Left renal cortex interstitium (tissue), 4 donors: Measurements from ENCODE around the gene OR10A6. TPM values are rescaled to one million over a fixed set of nuclear protein-coding genes. Genes with fewer than 3 reads are reported as not detected.

Experiments
- DNase-seq, 4 donors: peaks; one replicate each; pipeline ENCODE4 v3.0.0-alpha.2; 2013; ENCODE audit warnings: low read depth in 4 of 4, low spot score in 2 of 4, missing footprints in 1 of 4
- polyA plus RNA-seq, 4 donors: library from polyadenylated mRNA; unstranded; fragments of 120-200 nt; gene quantifications; one replicate each; pipeline ENCODE4 v1.2.1, GENCODE V29; 2013; ENCODE audit not compliant: insufficient read length in 4 of 4

The OR10A6 gene
- polyA plus RNA-seq: under 1 TPM in 2 of 4 donors, not detected in 2; 0.03 TPM

DNA sequence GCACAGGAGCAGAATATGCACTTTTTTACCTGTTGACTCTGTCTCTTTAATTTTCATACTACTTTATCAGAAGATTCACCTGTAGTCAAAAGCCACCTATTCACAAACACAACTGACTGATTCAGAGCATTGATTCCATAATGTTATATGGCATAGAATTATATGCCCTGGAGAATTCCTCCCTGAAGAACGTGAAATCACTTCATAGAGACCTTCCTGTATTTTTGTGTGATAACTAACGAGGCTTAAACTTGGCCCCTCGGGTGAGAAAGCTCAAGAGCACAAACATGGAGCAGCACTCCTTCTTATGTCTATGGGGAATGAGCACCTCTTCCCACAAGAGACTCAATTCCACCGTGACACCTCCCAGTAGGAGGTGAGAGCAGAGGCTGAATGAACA is at the start of gene OR10A6:
Gene OR10A6 (minus strand): TSS at position 101 of the 400 bp plus-strand sequence. CDS start 2,606 bp downstream, outside the sequence.
- DNase-seq: no peak

DNA sequence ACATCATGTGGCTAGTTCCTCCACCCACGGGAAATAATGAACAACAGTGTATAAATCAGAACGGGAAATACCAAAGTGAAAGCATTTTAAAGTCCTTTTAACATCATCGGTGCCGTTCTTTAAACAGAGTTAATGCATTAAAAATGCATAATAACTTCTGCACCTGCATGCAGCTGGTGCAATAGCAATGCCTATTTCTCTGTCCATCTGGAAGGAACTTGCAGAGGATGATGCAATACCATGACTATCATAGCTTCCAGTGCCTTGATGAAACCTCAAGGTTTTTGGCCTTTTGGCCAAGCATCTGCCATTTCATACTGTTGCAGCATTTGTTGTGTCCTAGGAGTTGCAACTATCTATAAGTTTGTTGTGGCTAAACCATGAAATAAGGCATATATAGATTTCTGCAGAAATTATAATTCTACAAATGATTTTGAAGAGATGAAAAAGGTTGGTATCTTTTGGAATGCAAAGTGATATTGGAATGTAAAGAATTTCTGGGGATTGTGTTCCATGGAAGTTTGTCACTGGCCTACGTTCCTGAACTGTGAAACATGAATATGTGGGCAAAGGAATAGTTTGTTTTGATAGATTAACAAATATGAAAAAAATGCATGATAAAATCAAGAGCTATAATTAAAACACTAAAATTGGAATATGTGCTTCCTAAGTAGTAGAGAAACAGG is 46.3 kb upstream of the OR10A6 start:
- DNase-seq: no peak

DNA sequence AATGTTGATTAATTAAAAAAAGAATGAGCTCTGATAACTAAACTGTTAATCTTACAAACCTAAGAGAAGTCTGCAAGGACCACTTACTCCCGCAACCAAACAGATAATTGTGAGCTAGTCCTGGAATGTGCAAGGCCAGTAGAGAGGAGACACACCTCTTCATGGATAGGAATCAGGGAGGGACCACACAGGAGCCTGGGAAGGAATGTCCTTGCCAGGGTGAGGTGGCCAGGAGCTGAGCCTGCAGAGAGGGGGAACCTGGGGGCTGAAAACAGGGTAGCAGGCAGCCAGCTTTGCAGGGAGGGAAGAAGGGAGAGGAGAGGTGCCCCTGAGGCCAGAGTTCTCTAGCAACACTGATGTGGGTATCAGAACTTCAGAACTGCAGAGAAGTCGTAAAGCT is 43.6 kb upstream of the OR10A6 start:
- no peak for DNase-seq

GRCh38 chr11:7973011-7973410 is 41.9 kb upstream of the OR10A6 start:
- DNase-seq: no peak

DNA sequence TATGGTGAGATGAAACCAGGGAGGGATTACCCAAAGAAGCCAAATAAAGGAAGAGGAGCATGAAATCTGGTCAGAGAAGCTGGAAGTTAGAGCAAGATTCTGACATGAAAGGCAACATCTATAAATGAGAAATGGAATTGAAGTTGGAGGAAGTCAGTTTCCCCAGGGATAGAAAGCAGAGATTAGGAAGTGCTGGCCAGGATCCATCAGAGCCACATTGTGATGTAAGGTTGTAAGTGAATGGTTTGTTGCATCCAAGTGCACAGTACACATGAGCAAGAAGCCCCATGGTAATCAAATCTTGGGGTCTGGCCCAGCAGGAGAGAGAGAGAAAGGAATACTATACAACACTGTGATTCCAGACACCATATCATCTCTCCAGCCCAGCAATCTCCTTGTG is 40.8 kb upstream of the OR10A6 start:
- no peak for DNase-seq

DNA sequence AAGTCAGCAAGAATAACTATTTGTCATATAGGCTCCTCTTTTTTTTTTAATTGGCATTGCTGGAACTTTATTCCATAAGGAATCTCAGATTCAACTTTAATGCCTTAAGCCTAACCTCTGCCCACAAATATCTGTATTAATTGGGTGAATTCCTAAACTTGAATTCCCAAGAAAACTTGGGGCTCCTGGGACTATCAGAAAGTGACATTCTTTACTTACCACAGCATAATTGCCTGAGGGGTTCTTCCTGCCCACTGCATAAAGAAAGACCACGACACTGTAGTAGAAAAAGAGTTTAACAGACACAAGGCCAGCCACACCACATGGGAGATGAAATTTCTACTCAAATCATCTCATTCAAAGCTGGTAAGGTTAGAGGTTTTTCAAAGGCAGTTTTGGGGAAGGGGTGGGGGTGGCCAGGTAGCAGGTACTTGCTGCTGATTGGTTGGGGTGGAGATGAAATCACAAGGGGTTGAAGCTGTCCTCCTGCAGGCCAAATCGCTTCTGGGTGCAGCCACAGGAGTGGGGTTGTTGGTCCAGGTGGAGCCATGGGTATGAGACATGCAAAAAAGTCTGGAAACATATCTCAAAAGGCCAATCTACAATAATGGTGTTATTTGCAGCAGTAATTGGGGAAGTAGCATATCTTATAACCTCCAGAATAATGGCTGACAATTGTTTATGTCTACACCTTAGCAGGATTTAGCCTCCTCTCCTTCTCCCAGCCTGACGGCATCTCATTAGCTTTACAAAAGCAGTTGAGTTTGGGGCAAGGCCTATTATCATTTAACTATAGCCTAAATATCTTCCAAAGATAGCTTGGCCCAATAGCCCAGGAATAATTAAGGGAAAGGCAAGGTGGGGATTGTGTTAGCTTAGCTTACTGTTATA is 38.9 kb upstream of the OR10A6 start:
- no peak for DNase-seq

- DNase-seq: no peak
Measured at GRCh38 chr11:7968686-7969085, 37.6 kb upstream of the OR10A6 start.

GRCh38 chr11:7967826-7968225 is 36.8 kb upstream of the OR10A6 start:
- no peak for DNase-seq

DNA sequence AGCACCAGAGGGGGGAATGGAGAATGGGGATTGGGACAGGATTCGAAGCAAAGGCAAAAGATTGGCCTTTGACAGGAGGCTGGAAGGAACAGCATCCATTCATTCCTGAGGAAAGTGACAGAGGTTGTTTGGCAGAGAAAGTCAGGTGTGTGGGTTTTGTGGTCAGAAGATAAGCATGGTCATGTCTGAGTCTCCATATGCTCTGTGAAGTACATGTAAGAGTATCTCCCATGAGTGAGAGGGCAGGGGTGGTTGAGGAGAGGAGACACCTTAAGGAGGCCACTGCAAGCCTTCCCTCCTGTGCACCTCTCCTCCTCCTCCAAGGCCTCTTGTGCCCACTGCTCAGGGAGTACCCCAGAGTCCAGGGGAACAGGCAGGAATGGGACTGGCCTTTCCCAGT is 36.0 kb upstream of the OR10A6 start:
- no peak for DNase-seq

DNA sequence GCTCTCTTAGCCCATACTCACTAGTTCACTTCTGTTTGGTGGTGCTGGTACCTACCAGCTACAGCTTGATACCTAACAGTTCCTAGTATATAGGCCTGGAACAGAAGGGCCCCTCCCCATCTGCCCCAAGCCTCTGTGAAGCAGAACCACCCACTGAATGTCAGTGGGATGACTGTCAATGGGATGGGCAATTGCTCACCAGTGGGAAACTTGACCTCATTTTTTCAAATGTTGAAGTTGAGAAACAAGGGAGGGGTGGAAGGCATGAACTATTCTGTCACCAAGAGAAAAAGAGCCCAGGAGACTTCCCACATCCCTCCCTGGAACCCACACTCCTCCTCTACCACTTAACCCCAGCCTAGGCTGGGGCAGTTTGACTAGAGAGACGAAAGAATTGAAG is 34.3 kb upstream of the OR10A6 start, which contains the start of gene NLRP10:
Gene NLRP10 (minus strand): TSS at position 62 of the 400 bp plus-strand sequence. CDS start 1,952 bp downstream, outside the sequence.
- no peak for DNase-seq

DNA sequence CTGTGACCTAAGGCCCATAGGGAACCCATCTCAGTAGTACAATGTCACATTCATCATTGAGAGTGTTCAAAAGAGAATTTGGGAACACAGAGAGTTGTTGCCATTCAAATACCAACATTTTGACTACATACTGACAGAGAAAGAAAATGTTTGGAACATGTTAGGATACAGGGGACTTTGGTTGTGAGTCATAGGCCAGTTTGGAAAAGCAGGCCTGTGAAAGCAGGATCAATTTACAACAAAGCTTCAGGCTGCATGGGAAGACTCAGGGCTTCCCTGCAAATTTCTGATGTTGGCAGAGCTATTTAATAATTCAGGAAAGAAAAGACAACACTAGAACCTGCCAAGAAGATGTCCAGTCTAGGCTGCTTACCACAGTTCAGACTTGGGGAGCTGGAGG is 33.8 kb upstream of the OR10A6 start:
- DNase-seq: no peak

- no peak for DNase-seq
Measured at GRCh38 chr11:7964261-7964660, 33.2 kb upstream of the OR10A6 start.

DNA sequence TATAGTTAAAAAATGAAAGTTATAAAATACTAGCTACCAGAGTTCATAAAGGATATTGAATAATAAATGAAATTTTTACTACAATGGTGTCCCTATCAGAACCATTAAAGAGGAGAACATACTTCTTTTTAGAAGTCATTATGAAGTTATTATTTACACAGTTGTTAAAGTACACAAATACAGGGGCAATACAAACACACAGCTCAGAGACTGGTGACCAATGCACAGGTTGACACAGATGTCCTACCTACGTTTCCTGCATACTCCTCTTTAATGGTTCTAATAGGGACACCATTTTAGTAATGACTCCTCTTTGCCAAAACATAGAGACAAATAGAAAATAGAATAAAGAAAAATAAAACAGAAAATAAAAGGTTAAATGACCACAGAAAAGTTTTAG is 24.1 kb upstream of the OR10A6 start:
- DNase-seq: no peak

DNA sequence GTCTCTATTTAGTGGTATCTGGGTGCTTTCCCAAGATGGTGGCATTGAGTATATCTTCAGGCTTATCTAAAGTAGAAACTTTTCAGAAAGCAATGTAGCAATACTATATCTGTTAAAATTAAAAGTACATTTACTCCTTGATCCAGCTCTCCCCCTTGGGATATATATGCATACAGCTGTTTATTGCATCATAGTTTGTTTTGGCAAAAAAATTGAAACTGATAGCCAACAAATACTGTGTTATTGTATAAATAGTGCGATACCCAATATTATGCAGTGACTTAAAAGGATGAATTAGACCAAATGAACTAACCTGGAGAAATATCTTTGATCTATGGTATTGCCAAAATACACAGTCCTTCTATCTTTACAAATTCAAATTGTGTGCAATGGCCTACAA is 18.9 kb upstream of the OR10A6 start:
- DNase-seq: no peak

GRCh38 chr11:7944123-7944522 is 13.1 kb upstream of the OR10A6 start:
- no peak for DNase-seq

GRCh38 chr11:7941608-7942007 is 10.5 kb upstream of the OR10A6 start, which contains the start of gene OR10A3:
TSS of gene OR10A3 (minus strand) at chr11:7941708. CDS start at chr11:7939520, 2,188 bp downstream.
- no peak for DNase-seq

- DNase-seq: no peak
Measured at GRCh38 chr11:7941146-7941545, 10.1 kb upstream of the OR10A6 start.

DNA sequence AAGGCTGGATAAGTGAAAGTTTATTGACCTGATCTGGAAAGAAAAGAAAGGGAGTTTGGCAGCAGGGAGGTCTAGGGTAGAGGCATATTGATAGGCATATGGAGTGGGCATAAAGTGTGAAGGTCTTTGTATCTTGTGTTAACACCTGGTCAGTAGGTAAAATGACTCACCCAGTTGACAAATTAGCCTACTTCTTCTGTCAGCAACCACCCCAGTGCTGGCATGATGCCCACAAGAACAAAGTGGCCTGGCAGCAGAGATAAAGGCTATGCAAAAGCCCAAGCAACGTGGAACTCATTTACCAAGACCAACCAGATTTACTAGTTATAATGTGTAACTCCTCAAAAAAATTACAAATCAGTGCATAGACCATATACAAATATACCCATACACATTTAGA is 5.5 kb upstream of the OR10A6 start:
- no peak for DNase-seq

- DNase-seq: no peak
Measured at GRCh38 chr11:7927635-7928034, 3.4 kb downstream of the OR10A6 start.

GRCh38 chr11:7924536-7924935 is 6.5 kb downstream of the OR10A6 start:
- no peak for DNase-seq

GRCh38 chr11:7918141-7918540 is 12.9 kb downstream of the OR10A6 start:
- DNase-seq: no peak

GRCh38 chr11:7911011-7911410 is 20.1 kb downstream of the OR10A6 start:
- DNase-seq: no peak
